Thymus (tissue), 11 donors: ENCODE results near the gene FKBP15. TPM values are rescaled to one million over a fixed set of nuclear protein-coding genes. Genes with fewer than 3 reads are reported as not detected.
A peak's percentile ranks its signal among the peaks of the same experiment; 100 is the strongest.
"Not testable (repeated sequence)": the region's sequence is repeated elsewhere in the genome, so short reads cannot be mapped to it uniquely, and the experiment has no call there.

Experiments
- DNase-seq, 9 donors: peaks; one replicate each; pipeline ENCODE4 v3.0.0-alpha.2; 2013; ENCODE audit warnings: low spot score in 9 of 9, low read depth in 6 of 9, missing footprints in 1 of 9
- H3K27ac ChIP-seq, 2 donors: one replicate each; pipeline ENCODE4 v1.5.1; 2013; ENCODE audit warnings: control low read depth in 1 of 2, low read depth in 1 of 2, low read length in 1 of 2, mild to moderate bottlenecking in 1 of 2, moderate library complexity in 1 of 2
- H3K27me3 ChIP-seq, 2 donors: one replicate each; pipeline ENCODE4 v1.5.1; 2013; ENCODE audit warnings: low read length in 1 of 2; ENCODE audit not compliant: control insufficient read depth in 2 of 2, insufficient read depth in 1 of 2
- H3K36me3 ChIP-seq, 2 donors: one replicate each; pipeline ENCODE4 v1.5.1; 2013; ENCODE audit warnings: low read length in 1 of 2, mild to moderate bottlenecking in 1 of 2, moderate library complexity in 1 of 2; ENCODE audit not compliant: control insufficient read depth in 2 of 2, insufficient read depth in 2 of 2
- H3K4me1 ChIP-seq, 2 donors: one replicate each; pipeline ENCODE4 v1.5.1; 2013; ENCODE audit warnings: low read length in 2 of 2; ENCODE audit not compliant: control insufficient read depth in 2 of 2, insufficient read depth in 2 of 2
- H3K4me3 ChIP-seq, 2 donors: one replicate each; pipeline ENCODE4 v1.5.1; 2013; ENCODE audit warnings: low read length in 2 of 2, control low read depth in 1 of 2, mild to moderate bottlenecking in 1 of 2
- H3K9me3 ChIP-seq, 2 donors: one replicate each; pipeline ENCODE4 v1.5.1; 2013; ENCODE audit warnings: low read length in 1 of 2, mild to moderate bottlenecking in 1 of 2; ENCODE audit not compliant: control insufficient read depth in 2 of 2, insufficient read depth in 1 of 2
- WGBS: extraction: QIAGEN DNeasy Blood & Tissue Kit; methylation state at CpG from one replicate; pipeline ENCODE4 v1.1.7; 2013; 5-methylcytosine and 5-hydroxymethylcytosine counted together
- polyA plus RNA-seq: library from polyadenylated mRNA; stranded (reverse); fragments of 200-250 nt; gene quantifications from one replicate; pipeline ENCODE4 v1.2.3, GENCODE V29; 2013
- total RNA-seq: library from RNA; stranded (reverse); fragments of 120-200 nt; gene quantifications from one replicate; pipeline ENCODE4 v1.2.4, GENCODE V29; 2013
- donor health status: healthy.

Gene FKBP15
- total and polyA plus RNA-seq, 2 donors = 14.8 to 19.3 TPM

GRCh38 chr9:113150670-113151611 is 70.1 kb downstream of the FKBP15 start, which contains the start of gene SLC31A2:
Gene SLC31A2 (plus strand): TSS chr9:113151007. CDS start chr9:113151075, 68 bp downstream.
- peaks cover 11 to 22% of the 10 kb centered on the region in 2 donors for H3K4me1 ChIP-seq

GRCh38 chr9:113149561-113149960 is 71.5 kb downstream of the FKBP15 start:
- not testable (repeated sequence) for DNase-seq, H3K9me3 ChIP-seq, H3K4me3 ChIP-seq, H3K36me3 ChIP-seq, H3K27ac ChIP-seq, H3K27me3 ChIP-seq
- peaks cover 8 to 11% of the 10 kb centered on the region in 2 donors for H3K4me1 ChIP-seq
- 98% methylated on average over 10 of the region's 10 CpGs for WGBS

More at GRCh38 chr9:113150670-113151611, 70.1 kb downstream of the FKBP15 start, which contains the start of gene SLC31A2:
- DNase-seq = peak in 8 of 9 donors; percentile 67 to 92 (median 78)
- H3K27me3 ChIP-seq = peaks cover 0 to 3% of the 10 kb centered on the region in 2 donors
- no peaks in the 10 kb centered on the region for H3K9me3 ChIP-seq
- WGBS = under 1% methylated on average over 87 of the region's 87 CpGs
- peak within 1 kb of the TSS; percentile 33 to 79 for H3K27ac ChIP-seq
- peak within 1 kb of the TSS; percentile 77 to 81 for H3K4me3 ChIP-seq
- H3K36me3 ChIP-seq = no peaks in the 10 kb centered on the region

DNA sequence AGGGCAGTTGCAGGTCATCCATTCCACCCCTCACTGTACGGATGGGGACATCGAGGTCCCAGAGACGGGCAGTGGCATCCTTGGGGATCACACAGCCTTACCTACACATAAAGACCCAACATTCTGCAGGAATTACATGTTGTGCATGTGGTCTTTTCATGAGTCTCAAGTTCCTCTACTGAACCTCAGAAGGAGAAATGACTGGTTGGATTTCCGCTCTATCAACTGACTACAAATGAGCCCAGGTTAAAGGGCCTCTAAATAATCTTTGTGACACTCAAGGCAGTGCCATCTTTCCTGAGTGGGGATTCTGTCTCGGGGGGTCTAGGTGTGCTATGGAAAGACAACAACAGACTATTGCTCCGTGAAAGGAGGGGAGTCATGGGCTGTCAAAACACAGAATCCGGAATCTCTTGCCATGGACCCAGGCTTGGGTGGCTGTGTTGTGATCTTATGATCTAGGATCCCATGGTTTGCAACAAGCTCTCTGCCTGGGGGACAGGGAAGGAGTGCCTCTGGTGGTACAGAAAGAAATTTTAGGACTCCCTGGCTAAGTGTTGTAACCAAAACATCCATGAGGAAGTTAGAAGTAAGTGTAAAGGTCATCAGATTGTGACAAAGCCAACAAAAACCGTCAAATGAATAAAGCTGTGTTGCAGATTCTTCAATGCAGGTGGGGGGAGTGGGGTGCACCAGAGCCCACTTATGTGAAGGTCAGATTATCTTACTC is 72.1 kb downstream of the FKBP15 start:
- Histone ChIP-seq H3K4me3 (no peak overlapping the region), H3K9me3 (no peaks in the 10 kb centered on the region), H3K36me3 (no peaks in the 10 kb centered on the region), H3K27me3 (peaks cover 0 to 3% of the 10 kb centered on the region in 2 donors), H3K4me1 (peaks cover 6 to 8% of the 10 kb centered on the region in 2 donors), H3K27ac (no peak overlapping the region)
- no peak for DNase-seq
- WGBS = 96% methylated on average over 8 of the region's 8 CpGs

DNA sequence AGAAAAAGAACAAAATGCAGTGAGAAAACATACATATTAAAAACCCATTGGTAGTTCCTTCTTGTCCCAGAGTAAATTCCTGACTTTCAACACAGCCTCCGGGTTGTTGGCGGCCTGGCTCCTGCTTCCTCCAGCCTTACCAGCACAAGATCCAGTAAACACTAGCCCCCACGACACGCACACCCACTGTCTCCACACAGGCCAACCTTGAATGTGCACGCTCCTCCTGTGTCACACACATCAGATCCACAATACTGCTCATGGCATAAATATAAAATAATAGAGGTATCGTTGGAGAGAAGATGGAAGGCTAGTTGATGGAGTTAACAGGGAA is 72.7 kb downstream of the FKBP15 start:
- Histone ChIP-seq H3K27ac (no peak overlapping the region), H3K4me3 (no peak overlapping the region), H3K9me3 (no peaks in the 10 kb centered on the region), H3K4me1 (peaks cover 6 to 8% of the 10 kb centered on the region in 2 donors), H3K27me3 (peaks cover 2 to 3% of the 10 kb centered on the region in 2 donors), H3K36me3 (no peaks in the 10 kb centered on the region)
- no peak for DNase-seq
- WGBS = 97% methylated on average over 6 of the region's 6 CpGs

- Histone ChIP-seq H3K36me3 (no peaks in the 10 kb centered on the region), H3K27ac (no peak overlapping the region)
- WGBS = 91% methylated on average over 5 of the region's 5 CpGs
Observed at GRCh38 chr9:113143432-113144227, 77.4 kb downstream of the FKBP15 start.

GRCh38 chr9:113140896-113141295 is 80.2 kb downstream of the FKBP15 start:
- H3K9me3 ChIP-seq, H3K27ac ChIP-seq, H3K27me3 ChIP-seq, H3K4me1 ChIP-seq, H3K4me3 ChIP-seq, DNase-seq, H3K36me3 ChIP-seq: not testable (repeated sequence)
- 97% methylated on average over 9 of the region's 9 CpGs for WGBS

More at GRCh38 chr9:113143432-113144227, 77.4 kb downstream of the FKBP15 start:
- H3K9me3 ChIP-seq = no peaks in the 10 kb centered on the region
- H3K4me1 ChIP-seq = no peaks in the 10 kb centered on the region
- no peak for DNase-seq
- peaks cover 0 to 2% of the 10 kb centered on the region in 2 donors for H3K27me3 ChIP-seq
- no peak overlapping the region for H3K4me3 ChIP-seq

DNA sequence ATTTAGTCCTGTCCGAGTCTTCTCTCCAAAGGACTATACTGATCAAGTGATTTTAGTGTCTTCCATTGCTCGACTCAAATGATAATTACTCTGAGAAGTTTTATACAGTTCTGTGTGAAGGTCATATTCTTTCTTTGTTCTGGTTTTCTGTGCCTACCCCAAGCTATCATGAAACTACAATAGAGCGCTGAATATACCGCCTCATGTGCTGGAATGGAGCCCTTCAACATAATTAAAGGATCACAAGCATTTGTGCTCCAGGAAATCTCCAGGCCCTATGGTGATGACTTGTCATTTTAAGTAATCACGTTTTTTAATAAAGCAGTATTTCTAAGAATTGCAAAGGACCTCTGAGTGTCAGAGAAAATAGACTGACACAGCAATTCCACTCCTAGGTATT is 81.1 kb downstream of the FKBP15 start:
- H3K27ac ChIP-seq = no peak overlapping the region
- no peak overlapping the region for H3K4me3 ChIP-seq
- no peaks in the 10 kb centered on the region for H3K36me3 ChIP-seq
- no peak for DNase-seq
- no peaks in the 10 kb centered on the region for H3K9me3 ChIP-seq
- peaks cover 2% of the 10 kb centered on the region in 2 donors for H3K27me3 ChIP-seq
- H3K4me1 ChIP-seq = no peaks in the 10 kb centered on the region
- WGBS = 83% methylated on average over 5 of the region's 5 CpGs

- H3K27me3 ChIP-seq = peaks cover 2% of the 10 kb centered on the region in 2 donors
- DNase-seq = no peak
- H3K36me3 ChIP-seq = no peaks in the 10 kb centered on the region
- H3K4me1 ChIP-seq = no peaks in the 10 kb centered on the region
- no peak overlapping the region for H3K4me3 ChIP-seq
- 82% methylated on average over 4 of the region's 4 CpGs for WGBS
- H3K9me3 ChIP-seq = no peaks in the 10 kb centered on the region
- no peak overlapping the region for H3K27ac ChIP-seq
Observed at GRCh38 chr9:113139225-113139829, 81.8 kb downstream of the FKBP15 start.
